WTC11 (cell line): Measurements from ENCODE around the gene ANKMY2.

Experiments used
- ETV6 ChIP-seq: sonication (generic); formaldehyde crosslinking; IDR thresholded peaks from 2 replicates; pipeline ENCODE4 v1.8.1; 2022; ENCODE audit warnings: mild to moderate bottlenecking, missing genetic modification reagents
- GABPB1 ChIP-seq: sonication (generic); formaldehyde crosslinking; IDR thresholded peaks from 2 replicates; pipeline ENCODE4 v1.8.1; 2023; ENCODE audit warnings: mild to moderate bottlenecking, missing genetic modification reagents
- SMAD4 ChIP-seq: sonication (generic); formaldehyde crosslinking; IDR thresholded peaks from 2 replicates; pipeline ENCODE4 v1.8.0; 2022; ENCODE audit warnings: mild to moderate bottlenecking, missing genetic modification reagents
- TF ChIP-seq, protein P1 (sequence below): fragments of 200-600 bp; IDR thresholded peaks from 2 replicates; pipeline ENCODE4 v1.8.0; 2022; ENCODE audit warnings: antibody characterized with exemption
- TF ChIP-seq, protein P2 (sequence below): sonication (generic); formaldehyde crosslinking; conservative IDR thresholded peaks from 2 replicates; pipeline ENCODE4 v1.8.1; 2023; ENCODE audit warnings: mild to moderate bottlenecking, low read depth, missing genetic modification reagents, moderate library complexity
- TF ChIP-seq, protein P3 (sequence below): sonication (generic); formaldehyde crosslinking; IDR thresholded peaks from 2 replicates; pipeline ENCODE4 v1.8.0; 2022; ENCODE audit warnings: mild to moderate bottlenecking, missing genetic modification reagents
- TF ChIP-seq, protein P4 (sequence below): sonication (generic); formaldehyde crosslinking; conservative IDR thresholded peaks from 2 replicates; pipeline ENCODE4 v1.8.1; 2022; ENCODE audit warnings: mild to moderate bottlenecking, missing genetic modification reagents

DNA sequence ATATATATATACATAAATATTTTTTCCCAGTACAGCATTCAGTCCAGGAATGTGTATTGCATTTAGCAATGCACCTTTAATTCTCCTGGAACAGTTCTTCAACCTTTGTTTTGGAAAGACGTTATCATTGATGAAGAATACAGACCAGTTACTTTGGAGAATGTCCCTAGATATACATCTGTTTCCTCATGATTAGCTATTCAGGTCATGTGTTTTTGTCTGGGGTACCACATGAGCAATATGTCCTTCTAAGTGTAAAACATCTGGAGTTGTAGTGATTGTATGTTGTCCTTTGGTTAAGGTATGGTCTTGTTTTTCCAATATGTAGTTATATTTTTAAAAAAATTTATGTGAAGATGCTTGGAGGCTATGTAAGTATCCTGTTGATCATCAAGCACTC, 10.6 kb upstream of the ANKMY2 start:
- TF ChIP-seq, protein P1, sequence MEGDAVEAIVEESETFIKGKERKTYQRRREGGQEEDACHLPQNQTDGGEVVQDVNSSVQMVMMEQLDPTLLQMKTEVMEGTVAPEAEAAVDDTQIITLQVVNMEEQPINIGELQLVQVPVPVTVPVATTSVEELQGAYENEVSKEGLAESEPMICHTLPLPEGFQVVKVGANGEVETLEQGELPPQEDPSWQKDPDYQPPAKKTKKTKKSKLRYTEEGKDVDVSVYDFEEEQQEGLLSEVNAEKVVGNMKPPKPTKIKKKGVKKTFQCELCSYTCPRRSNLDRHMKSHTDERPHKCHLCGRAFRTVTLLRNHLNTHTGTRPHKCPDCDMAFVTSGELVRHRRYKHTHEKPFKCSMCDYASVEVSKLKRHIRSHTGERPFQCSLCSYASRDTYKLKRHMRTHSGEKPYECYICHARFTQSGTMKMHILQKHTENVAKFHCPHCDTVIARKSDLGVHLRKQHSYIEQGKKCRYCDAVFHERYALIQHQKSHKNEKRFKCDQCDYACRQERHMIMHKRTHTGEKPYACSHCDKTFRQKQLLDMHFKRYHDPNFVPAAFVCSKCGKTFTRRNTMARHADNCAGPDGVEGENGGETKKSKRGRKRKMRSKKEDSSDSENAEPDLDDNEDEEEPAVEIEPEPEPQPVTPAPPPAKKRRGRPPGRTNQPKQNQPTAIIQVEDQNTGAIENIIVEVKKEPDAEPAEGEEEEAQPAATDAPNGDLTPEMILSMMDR = no peak
- TF ChIP-seq, protein P2, sequence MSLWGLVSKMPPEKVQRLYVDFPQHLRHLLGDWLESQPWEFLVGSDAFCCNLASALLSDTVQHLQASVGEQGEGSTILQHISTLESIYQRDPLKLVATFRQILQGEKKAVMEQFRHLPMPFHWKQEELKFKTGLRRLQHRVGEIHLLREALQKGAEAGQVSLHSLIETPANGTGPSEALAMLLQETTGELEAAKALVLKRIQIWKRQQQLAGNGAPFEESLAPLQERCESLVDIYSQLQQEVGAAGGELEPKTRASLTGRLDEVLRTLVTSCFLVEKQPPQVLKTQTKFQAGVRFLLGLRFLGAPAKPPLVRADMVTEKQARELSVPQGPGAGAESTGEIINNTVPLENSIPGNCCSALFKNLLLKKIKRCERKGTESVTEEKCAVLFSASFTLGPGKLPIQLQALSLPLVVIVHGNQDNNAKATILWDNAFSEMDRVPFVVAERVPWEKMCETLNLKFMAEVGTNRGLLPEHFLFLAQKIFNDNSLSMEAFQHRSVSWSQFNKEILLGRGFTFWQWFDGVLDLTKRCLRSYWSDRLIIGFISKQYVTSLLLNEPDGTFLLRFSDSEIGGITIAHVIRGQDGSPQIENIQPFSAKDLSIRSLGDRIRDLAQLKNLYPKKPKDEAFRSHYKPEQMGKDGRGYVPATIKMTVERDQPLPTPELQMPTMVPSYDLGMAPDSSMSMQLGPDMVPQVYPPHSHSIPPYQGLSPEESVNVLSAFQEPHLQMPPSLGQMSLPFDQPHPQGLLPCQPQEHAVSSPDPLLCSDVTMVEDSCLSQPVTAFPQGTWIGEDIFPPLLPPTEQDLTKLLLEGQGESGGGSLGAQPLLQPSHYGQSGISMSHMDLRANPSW (CRISPR knock-in tag) = no peak
- TF ChIP-seq GABPB1 (CRISPR knock-in tag) (no peak), ETV6 (CRISPR knock-in tag) (no peak), SMAD4 (CRISPR knock-in tag) (no peak)
- TF ChIP-seq, protein P3, sequence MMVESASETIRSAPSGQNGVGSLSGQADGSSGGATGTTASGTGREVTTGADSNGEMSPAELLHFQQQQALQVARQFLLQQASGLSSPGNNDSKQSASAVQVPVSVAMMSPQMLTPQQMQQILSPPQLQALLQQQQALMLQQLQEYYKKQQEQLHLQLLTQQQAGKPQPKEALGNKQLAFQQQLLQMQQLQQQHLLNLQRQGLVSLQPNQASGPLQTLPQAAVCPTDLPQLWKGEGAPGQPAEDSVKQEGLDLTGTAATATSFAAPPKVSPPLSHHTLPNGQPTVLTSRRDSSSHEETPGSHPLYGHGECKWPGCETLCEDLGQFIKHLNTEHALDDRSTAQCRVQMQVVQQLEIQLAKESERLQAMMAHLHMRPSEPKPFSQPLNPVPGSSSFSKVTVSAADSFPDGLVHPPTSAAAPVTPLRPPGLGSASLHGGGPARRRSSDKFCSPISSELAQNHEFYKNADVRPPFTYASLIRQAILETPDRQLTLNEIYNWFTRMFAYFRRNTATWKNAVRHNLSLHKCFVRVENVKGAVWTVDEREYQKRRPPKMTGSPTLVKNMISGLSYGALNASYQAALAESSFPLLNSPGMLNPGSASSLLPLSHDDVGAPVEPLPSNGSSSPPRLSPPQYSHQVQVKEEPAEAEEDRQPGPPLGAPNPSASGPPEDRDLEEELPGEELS (CRISPR knock-in tag) = no peak
- TF ChIP-seq, protein P4, sequence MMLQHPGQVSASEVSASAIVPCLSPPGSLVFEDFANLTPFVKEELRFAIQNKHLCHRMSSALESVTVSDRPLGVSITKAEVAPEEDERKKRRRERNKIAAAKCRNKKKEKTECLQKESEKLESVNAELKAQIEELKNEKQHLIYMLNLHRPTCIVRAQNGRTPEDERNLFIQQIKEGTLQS (CRISPR knock-in tag) = no peak
